Measurements from ENCODE around the gene GJA8. TPM values are rescaled to one million over a fixed set of nuclear protein-coding genes. Genes with fewer than 3 reads are reported as not detected.
"Not testable (repeated sequence)": the region's sequence is repeated elsewhere in the genome, so short reads cannot be mapped to it uniquely, and the experiment has no call there.

GJA8 gene
- total RNA-seq (2012; rRNA removed): not detected in 2 replicates

DNA sequence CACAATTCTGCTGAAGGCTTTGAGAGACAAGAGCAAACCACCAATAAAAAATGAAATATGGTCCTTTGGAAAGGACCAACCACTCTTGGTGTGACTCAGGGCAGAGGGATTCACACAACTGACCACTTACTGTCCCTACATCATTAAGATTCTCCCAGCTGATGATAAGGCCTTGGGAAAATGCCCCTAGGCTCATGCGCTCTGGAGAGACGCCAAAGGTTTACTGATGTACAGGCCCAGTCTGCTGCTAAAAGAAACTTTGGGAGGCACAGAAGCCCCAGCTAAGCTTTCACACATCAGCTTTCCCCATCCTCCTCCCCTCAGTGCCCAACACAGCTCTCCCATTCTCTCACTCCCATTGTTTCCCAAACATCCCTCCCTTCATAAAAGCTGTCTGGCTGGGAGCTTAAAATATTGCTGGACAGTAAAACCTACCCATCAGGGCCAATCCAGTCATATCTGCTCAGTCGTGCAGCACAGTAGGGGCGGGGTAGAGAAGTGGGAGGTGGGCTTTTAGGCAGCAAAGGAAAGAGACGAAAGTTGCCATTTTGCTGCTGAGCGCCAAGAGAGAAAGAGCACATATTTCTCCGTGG lies at the start of gene GJA8:
Gene GJA8 (plus strand): TSS at position 543 of the 593 bp plus-strand sequence. CDS start 5,161 bp downstream, outside the sequence.
- Histone ChIP-seq H3K4me3 (ENCODE audit: low read length) (no peak within 1 kb of the TSS), H3K36me3 (ENCODE audit: insufficient read depth, low read length) (no peaks in the 10 kb centered on the region), H3K4me2 (ENCODE audit: low read length) (no peak within 1 kb of the TSS), H3K4me1 (ENCODE audit: control insufficient read depth, insufficient read depth, low read length) (no peaks in the 10 kb centered on the region), H3K9me3 (replicated peaks; ENCODE audit: low read length) (no peaks in the 10 kb centered on the region), H3K9ac (ENCODE audit: low read depth, low read length) (no peak within 1 kb of the TSS), H3K27me3 (ENCODE audit: control insufficient read depth, insufficient read depth, low read length) (peaks cover 21% of the 10 kb centered on the region)

DNA sequence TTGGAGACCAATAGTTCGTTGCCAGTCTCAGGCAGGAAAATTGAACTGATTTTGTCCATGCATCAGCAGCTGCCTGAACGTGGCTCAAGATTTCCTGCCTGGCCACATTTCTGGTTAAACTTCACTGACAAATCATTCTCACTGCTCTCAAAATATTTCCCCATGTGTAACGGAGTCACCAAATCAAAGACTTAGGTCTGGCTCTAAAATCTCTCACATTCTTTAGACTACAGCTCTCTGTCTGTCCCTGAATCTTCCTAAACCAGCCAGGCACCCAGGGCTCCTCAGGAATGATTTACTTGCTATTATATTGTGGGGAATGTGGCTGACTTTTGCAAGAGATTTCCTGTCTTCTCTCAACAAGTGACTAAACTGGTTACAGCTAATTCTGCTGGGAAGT lies 49.2 kb upstream of the GJA8 start:
- H3K4me3 ChIP-seq (ENCODE audit: low read length): no peak overlapping the region
- H3K27me3 ChIP-seq (ENCODE audit: control insufficient read depth, insufficient read depth, low read length): no peaks in the 10 kb centered on the region
- no peaks in the 10 kb centered on the region for H3K9me3 ChIP-seq (replicated peaks; ENCODE audit: low read length)
- H3K36me3 ChIP-seq (ENCODE audit: insufficient read depth, low read length): no peaks in the 10 kb centered on the region
- H3K9ac ChIP-seq (ENCODE audit: low read depth, low read length): no peak overlapping the region
- H3K4me2 ChIP-seq (ENCODE audit: low read length): no peak overlapping the region
- H3K4me1 ChIP-seq (ENCODE audit: control insufficient read depth, insufficient read depth, low read length): no peaks in the 10 kb centered on the region

DNA sequence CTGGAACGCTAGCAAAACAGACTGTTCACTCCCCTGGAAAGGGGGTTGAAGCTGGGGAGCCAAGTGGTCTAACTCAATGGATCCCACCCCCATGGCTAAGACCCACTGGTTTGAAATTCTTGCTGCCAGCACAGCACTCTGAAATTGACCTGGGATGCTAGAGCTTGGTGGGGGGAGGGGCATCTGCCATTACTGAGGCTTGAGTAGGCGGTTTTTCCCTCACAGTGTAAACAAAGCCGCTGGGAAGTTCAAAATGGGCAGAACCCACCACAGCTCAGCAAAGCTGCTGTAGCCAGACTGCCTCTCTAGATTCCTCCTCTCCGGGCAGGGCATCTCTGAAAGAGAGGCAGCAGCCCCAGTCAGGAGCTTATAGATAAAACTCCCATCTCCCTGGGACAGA lies 47.6 kb upstream of the GJA8 start:
- not testable (repeated sequence) for H3K27me3 ChIP-seq (ENCODE audit: control insufficient read depth, insufficient read depth, low read length); H3K36me3 ChIP-seq (ENCODE audit: insufficient read depth, low read length); H3K4me1 ChIP-seq (ENCODE audit: control insufficient read depth, insufficient read depth, low read length); H3K4me3 ChIP-seq (ENCODE audit: low read length); H3K9ac ChIP-seq (ENCODE audit: low read depth, low read length); H3K9me3 ChIP-seq (replicated peaks; ENCODE audit: low read length); H3K4me2 ChIP-seq (ENCODE audit: low read length)

DNA sequence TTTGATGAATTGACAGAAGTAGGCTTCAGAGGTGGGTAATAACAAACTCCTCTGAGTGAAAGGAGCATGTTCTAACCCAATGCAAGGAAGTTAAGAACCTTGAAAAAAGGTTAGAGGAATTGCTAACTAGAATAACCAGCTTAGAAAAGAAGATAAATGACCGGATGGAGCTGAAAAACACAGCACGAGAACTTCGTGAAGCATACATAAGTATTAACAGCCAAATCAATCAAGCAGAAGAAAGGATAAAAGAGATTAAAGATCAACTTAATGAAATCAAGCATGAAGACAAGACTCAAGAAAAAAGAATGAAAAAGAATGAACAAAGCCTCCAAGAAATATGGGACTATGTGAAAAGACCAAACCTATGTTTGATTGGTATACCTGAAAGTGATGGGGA lies 46.6 kb upstream of the GJA8 start:
- H3K9me3 ChIP-seq (replicated peaks; ENCODE audit: low read length); H3K4me1 ChIP-seq (ENCODE audit: control insufficient read depth, insufficient read depth, low read length); H3K36me3 ChIP-seq (ENCODE audit: insufficient read depth, low read length); H3K27me3 ChIP-seq (ENCODE audit: control insufficient read depth, insufficient read depth, low read length); H3K9ac ChIP-seq (ENCODE audit: low read depth, low read length); H3K4me3 ChIP-seq (ENCODE audit: low read length); H3K4me2 ChIP-seq (ENCODE audit: low read length): not testable (repeated sequence)

DNA sequence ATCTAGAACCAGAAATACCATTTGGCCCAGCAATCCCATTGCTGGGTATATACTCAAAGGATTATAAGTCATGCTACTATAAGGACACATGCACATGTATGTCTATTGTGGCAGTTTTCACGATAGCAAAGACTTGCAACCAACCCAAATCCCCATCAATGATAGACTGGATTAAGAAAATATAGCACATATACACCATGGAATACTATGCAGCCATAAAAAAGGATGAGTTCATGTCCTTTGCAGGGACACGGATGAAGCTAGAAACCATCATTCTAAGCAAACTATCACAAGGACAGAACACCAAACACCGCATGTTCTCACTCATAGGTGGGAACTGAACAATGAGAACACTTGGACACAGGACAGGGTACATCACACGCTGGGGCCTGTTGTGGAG lies 35.4 kb upstream of the GJA8 start:
- H3K4me3 ChIP-seq (ENCODE audit: low read length); H3K4me2 ChIP-seq (ENCODE audit: low read length); H3K36me3 ChIP-seq (ENCODE audit: insufficient read depth, low read length); H3K9ac ChIP-seq (ENCODE audit: low read depth, low read length); H3K9me3 ChIP-seq (replicated peaks; ENCODE audit: low read length); H3K4me1 ChIP-seq (ENCODE audit: control insufficient read depth, insufficient read depth, low read length); H3K27me3 ChIP-seq (ENCODE audit: control insufficient read depth, insufficient read depth, low read length): not testable (repeated sequence)

DNA sequence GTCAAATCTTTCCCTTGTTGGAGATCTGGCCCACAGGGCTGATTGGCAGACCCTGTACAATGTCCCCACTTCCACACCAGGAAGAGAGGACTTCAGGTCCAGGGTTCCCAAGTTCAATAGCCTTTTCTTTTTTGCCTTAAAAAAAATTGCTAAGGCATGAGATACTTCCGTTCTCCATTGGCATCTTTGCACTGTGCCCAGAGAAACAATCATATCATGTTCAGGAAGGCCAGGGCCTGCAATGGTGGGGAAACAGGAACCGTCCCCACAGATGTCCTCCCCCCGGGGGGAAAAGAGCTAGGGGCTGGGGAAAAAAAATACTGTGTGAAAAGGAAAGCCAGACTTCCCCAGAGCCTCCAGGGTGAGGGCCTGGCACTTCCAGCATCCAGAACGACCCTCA lies 24.6 kb upstream of the GJA8 start:
- H3K4me2 ChIP-seq (ENCODE audit: low read length): no peak overlapping the region
- no peak overlapping the region for H3K9ac ChIP-seq (ENCODE audit: low read depth, low read length)
- H3K36me3 ChIP-seq (ENCODE audit: insufficient read depth, low read length): no peaks in the 10 kb centered on the region
- H3K4me3 ChIP-seq (ENCODE audit: low read length): no peak overlapping the region
- no peaks in the 10 kb centered on the region for H3K4me1 ChIP-seq (ENCODE audit: control insufficient read depth, insufficient read depth, low read length)
- H3K27me3 ChIP-seq (ENCODE audit: control insufficient read depth, insufficient read depth, low read length): no peaks in the 10 kb centered on the region
- H3K9me3 ChIP-seq (replicated peaks; ENCODE audit: low read length): no peaks in the 10 kb centered on the region

DNA sequence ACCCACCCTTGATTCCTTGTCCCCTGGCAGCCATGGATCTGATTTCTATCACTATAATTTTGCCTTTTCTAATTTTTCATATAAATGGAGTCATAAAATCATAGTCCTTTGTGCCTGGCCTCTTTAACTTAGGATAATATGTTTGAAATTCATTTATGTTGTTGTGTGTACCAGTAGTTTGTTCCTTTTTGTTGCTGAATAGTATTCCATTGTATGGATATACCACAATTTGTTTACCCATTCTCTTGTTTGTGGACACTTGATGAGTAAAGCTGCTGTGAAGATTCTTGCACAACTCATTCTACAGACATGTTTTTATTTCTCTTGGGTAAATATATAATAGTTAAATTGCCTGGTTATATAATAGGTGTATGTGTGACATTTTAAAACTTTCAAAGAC lies 22.7 kb upstream of the GJA8 start:
- H3K4me1 ChIP-seq (ENCODE audit: control insufficient read depth, insufficient read depth, low read length): no peaks in the 10 kb centered on the region
- H3K4me2 ChIP-seq (ENCODE audit: low read length): no peak overlapping the region
- H3K36me3 ChIP-seq (ENCODE audit: insufficient read depth, low read length): no peaks in the 10 kb centered on the region
- no peak overlapping the region for H3K4me3 ChIP-seq (ENCODE audit: low read length)
- no peaks in the 10 kb centered on the region for H3K9me3 ChIP-seq (replicated peaks; ENCODE audit: low read length)
- H3K27me3 ChIP-seq (ENCODE audit: control insufficient read depth, insufficient read depth, low read length): peaks cover 3% of the 10 kb centered on the region
- no peak overlapping the region for H3K9ac ChIP-seq (ENCODE audit: low read depth, low read length)

DNA sequence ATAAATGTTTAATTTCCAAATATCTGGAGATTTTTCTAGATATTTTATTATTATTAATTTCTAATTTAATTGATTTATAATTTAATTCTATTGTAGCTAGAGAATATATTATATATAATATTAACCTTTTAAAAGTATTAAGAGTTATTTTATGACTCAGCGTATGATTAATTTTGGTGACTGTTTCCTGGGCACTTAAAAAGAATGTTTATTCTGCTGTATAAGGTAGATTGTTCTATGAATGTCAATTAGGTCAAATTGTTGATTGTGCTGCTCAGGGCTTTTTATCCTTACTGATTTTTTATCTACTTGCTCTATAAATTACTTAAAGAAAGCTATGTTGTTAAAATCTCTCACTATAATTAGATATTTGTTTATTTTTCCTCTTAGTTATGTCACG lies 20.1 kb upstream of the GJA8 start:
- no peak overlapping the region for H3K4me3 ChIP-seq (ENCODE audit: low read length)
- H3K9me3 ChIP-seq (replicated peaks; ENCODE audit: low read length): no peaks in the 10 kb centered on the region
- peaks cover 3% of the 10 kb centered on the region for H3K27me3 ChIP-seq (ENCODE audit: control insufficient read depth, insufficient read depth, low read length)
- no peak overlapping the region for H3K9ac ChIP-seq (ENCODE audit: low read depth, low read length)
- H3K4me1 ChIP-seq (ENCODE audit: control insufficient read depth, insufficient read depth, low read length): no peaks in the 10 kb centered on the region
- no peaks in the 10 kb centered on the region for H3K36me3 ChIP-seq (ENCODE audit: insufficient read depth, low read length)
- no peak overlapping the region for H3K4me2 ChIP-seq (ENCODE audit: low read length)

DNA sequence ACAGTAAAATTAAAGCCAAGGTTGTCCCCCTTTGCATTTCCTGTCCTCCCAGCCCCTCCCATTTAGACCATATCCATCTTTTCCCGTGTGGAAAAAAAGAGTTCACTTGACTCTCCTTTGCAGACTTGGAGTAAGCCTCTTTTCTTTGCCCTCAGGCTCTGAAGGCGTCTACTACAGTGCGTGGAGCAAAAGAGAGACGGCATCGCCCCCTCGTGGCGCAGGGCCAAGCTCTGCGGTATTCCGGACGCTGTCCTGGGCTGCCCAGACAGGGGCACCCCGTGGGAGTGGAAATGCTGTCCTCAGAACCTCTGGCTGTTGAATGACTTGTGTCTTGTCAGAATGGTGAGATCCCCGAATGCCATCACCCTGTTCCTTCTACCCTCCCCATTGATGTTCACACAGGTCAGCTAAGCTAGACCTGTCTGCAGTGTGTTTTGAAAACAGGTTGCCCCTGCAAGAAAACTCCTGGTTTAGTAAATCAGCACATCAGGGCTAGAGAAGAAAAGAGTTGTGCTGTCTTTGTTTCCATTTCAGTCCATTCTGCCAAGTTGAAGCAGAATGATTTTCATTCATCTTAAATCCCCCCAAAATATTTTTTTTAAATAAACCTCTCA lies 12.3 kb upstream of the GJA8 start:
- H3K27me3 ChIP-seq (ENCODE audit: control insufficient read depth, insufficient read depth, low read length): peaks cover 6% of the 10 kb centered on the region
- H3K36me3 ChIP-seq (ENCODE audit: insufficient read depth, low read length): no peaks in the 10 kb centered on the region
- no peak overlapping the region for H3K4me3 ChIP-seq (ENCODE audit: low read length)
- H3K4me1 ChIP-seq (ENCODE audit: control insufficient read depth, insufficient read depth, low read length): no peaks in the 10 kb centered on the region
- no peak overlapping the region for H3K4me2 ChIP-seq (ENCODE audit: low read length)
- H3K9ac ChIP-seq (ENCODE audit: low read depth, low read length): no peak overlapping the region
- no peaks in the 10 kb centered on the region for H3K9me3 ChIP-seq (replicated peaks; ENCODE audit: low read length)

DNA sequence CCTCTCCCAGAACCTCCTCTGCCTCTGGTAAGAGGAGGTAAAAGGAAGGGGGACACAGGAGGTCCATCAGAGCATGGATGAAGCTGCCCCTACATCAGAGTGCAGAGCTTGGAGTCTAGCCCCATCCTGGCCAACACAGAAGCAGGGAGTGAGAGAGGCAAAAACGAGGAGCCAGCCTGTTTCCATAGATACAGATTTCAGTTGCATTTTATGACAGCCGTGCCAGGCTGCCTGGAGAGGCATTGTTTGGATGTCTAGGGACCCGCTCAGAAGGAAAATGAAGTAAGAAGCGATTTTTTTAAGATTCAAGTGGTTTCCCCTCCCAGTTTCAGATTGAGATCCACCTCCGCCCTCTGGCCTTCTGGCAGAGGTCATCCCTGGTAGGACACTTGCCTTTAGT lies 11.5 kb upstream of the GJA8 start:
- H3K4me1 ChIP-seq (ENCODE audit: control insufficient read depth, insufficient read depth, low read length): no peaks in the 10 kb centered on the region
- peaks cover 6% of the 10 kb centered on the region for H3K27me3 ChIP-seq (ENCODE audit: control insufficient read depth, insufficient read depth, low read length)
- H3K9ac ChIP-seq (ENCODE audit: low read depth, low read length): no peak overlapping the region
- no peaks in the 10 kb centered on the region for H3K9me3 ChIP-seq (replicated peaks; ENCODE audit: low read length)
- H3K4me2 ChIP-seq (ENCODE audit: low read length): no peak overlapping the region
- H3K36me3 ChIP-seq (ENCODE audit: insufficient read depth, low read length): no peaks in the 10 kb centered on the region
- no peak overlapping the region for H3K4me3 ChIP-seq (ENCODE audit: low read length)

DNA sequence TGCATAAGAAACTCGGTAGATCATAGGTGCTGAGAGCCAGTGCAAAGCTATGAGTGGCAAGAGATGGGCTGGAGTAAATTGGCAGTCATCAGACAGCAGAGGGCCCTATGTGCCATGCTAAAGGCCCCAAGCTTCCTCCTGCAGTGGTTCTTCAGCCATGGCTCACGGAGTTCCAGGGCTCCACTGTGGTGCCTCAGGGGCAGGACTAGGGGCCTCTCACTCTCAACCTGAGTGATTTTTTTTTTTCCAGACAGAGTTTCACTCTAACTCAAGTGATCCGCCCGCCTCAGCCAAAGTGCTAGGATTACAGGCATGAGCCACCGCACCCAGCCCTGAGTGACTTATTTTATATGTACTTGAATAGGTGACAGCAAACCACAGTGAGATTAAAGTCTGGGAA lies 10.4 kb upstream of the GJA8 start:
- Histone ChIP-seq H3K27me3 (ENCODE audit: control insufficient read depth, insufficient read depth, low read length) (peaks cover 10% of the 10 kb centered on the region), H3K36me3 (ENCODE audit: insufficient read depth, low read length) (no peaks in the 10 kb centered on the region), H3K9me3 (replicated peaks; ENCODE audit: low read length) (no peaks in the 10 kb centered on the region), H3K4me2 (ENCODE audit: low read length) (no peak overlapping the region), H3K4me1 (ENCODE audit: control insufficient read depth, insufficient read depth, low read length) (no peaks in the 10 kb centered on the region), H3K9ac (ENCODE audit: low read depth, low read length) (no peak overlapping the region), H3K4me3 (ENCODE audit: low read length) (no peak overlapping the region)

DNA sequence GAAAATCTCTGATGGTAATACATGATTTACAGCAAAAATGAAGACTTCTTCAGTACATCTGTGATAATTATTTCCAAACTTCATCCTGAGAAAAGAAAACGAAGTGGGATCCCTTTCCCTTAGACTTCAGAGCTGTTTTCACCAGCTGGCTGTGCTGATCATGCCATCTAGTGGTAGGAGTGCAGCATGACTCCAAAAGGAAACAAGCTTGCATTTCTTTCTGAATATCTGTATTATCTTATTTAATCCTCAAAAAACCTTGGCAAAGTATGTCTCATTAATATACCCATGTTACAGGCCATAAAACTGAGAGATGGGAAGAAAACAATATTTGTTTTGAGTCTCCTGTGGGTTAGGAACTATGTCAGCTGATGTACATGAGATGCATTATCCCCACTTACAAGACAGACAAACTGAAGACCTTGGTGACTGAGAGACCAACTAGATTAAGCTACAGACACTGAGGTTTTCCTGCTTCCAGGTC lies 9.8 kb upstream of the GJA8 start:
- no peaks in the 10 kb centered on the region for H3K4me1 ChIP-seq (ENCODE audit: control insufficient read depth, insufficient read depth, low read length)
- H3K9ac ChIP-seq (ENCODE audit: low read depth, low read length): no peak overlapping the region
- H3K4me3 ChIP-seq (ENCODE audit: low read length): no peak overlapping the region
- H3K4me2 ChIP-seq (ENCODE audit: low read length): no peak overlapping the region
- H3K36me3 ChIP-seq (ENCODE audit: insufficient read depth, low read length): no peaks in the 10 kb centered on the region
- no peaks in the 10 kb centered on the region for H3K9me3 ChIP-seq (replicated peaks; ENCODE audit: low read length)
- H3K27me3 ChIP-seq (ENCODE audit: control insufficient read depth, insufficient read depth, low read length): peaks cover 14% of the 10 kb centered on the region

Measured in skeletal muscle satellite cell (primary cell).